Effector CD8-positive, alpha-beta T cell (primary cell): ENCODE data around the gene NPIPA3.
"Not testable (repeated sequence)": the region's sequence is repeated elsewhere in the genome, so short reads cannot be mapped to it uniquely, and the experiment has no call there.

ENCODE experiments used
- DNase-seq: peaks from one replicate; lab custom pipeline; 2025; lab: John Stamatoyannopoulos, UW

NPIPA3 gene

DNA sequence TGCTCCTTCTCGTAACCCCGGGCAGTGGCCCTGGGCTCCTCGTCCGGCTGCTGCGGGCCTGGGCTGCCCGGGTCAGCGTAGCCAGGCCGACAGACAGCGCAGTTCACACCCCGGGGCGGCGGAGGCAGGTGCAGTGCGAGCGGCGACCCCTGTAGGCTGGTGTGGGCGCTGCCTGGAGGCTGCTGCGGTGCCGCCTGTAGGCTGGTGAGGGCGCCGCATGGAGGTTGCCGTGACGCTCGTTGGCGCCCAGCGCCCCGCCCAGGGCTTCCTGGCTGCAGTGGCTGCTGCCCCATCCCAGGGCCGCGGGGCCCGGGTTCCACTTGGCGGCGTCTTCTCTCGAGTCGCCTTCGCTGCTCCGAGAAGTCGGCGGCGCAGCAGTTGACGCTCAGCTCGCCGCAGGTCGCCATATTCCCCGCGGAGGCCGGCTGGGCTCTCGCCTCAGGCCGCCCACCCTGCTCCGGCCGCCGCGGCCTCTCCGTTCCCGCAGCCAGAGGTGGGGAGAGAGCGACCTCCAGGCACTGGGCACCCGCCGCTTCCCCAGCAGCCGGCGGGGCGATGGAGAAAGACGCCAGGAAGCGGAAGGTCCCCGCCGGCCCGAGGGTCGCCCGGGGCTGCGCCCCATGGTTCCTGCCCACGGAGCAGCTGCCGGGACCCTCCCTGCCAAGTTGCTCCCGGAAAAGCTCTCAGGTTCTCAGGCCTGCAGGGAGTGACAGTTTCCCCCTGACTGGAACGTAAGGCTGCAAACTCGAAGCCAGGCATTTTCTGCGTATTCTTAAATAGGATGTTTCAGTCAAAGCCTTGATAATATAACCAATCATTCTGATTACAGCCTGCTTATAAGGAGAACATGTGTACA is 39.3 kb downstream of the NPIPA3 start, which contains the start of gene NPIPA2:
Gene NPIPA2 (plus strand): TSS at position 261 of the 856 bp plus-strand sequence. CDS start 5,533 bp downstream, outside the sequence.
- DNase-seq: not testable (repeated sequence)

DNA sequence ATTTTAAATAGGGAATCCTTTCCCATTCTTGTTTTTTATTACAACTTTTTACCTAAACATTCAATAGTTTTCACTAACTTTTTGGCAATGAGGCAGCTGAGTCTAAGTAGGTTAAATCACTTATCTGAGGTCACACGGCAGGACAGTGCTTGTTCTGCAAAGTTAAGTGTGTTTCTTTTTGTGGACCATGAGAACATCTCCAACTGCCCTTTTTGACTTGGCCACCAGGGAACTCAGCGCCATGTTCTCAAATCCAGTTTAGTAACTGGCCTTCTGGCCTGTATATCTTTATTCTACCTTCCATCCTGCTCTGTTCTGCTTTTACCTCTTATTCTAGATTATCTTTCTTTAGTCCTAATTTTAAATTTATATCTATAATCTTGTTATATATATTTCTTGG is 70.4 kb downstream of the NPIPA3 start:
- not testable (repeated sequence) for DNase-seq

DNA sequence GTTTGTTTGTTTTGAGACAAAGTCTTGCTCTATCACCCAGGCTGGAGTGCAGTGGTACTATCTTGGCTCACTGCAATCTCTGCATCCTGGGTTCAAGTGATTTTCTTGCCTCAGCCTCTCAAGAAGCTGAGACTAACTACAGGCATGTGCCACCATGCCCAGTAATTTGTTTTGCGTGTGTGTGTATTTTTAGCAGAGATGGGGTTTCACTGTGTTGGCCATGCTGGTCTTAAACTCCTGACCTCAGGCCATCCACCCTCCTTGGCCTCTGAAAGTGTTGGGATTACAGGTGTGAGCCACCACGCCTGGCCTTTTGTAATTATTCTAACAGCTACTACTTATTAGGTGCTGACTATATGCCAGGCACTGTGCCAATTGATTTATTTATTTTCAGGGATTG is 72.4 kb downstream of the NPIPA3 start:
- not testable (repeated sequence) for DNase-seq
